Ovary (tissue), 9 donors: ENCODE results near the gene RGS9BP. TPM values are rescaled to one million over a fixed set of nuclear protein-coding genes. Genes with fewer than 3 reads are reported as not detected.

Source experiments
- DNase-seq, 5 donors: peaks; one replicate each; pipeline ENCODE4 v3.0.0-alpha.2; 2019 to 2020
- H3K27ac ChIP-seq, 2 donors: fragments of 200-600 bp; one replicate each; pipeline versions ENCODE4 v1.5.1 to v1.8.0; 2019 to 2022
- H3K27me3 ChIP-seq: fragments of 200-600 bp; one replicate; pipeline ENCODE4 v1.8.0; 2022
- H3K36me3 ChIP-seq: fragments of 200-600 bp; sonication (generic); one replicate; pipeline ENCODE4 v1.5.1; 2019
- H3K4me1 ChIP-seq: one replicate; pipeline ENCODE4 v1.8.1; 2013; ENCODE audit warnings: mild to moderate bottlenecking, moderate library complexity; ENCODE audit not compliant: insufficient read depth
- H3K4me3 ChIP-seq: fragments of 200-600 bp; sonication (generic); one replicate; pipeline ENCODE4 v1.5.1; 2017
- H3K9me3 ChIP-seq, 2 donors: fragments of 200-600 bp in 1 of 2; sonication (generic) in 1 of 2; one replicate each; pipeline versions ENCODE4 v1.5.1 to v1.8.1; 2013 to 2019; ENCODE audit warnings: mild to moderate bottlenecking in 1 of 2, moderate library complexity in 1 of 2
- CTCF ChIP-seq, 3 donors: fragments of 450-650 bp in 2 of 3; fragments of 200-600 bp in 1 of 3; IDR thresholded peaks; one replicate each; pipeline versions ENCODE4 v1.5.1 to v1.8.0; 2016 to 2022; ENCODE audit warnings: antibody characterized with exemption in 3 of 3, mild to moderate bottlenecking in 1 of 3
- EP300 ChIP-seq: sonication (generic); formaldehyde crosslinking; IDR thresholded peaks from one replicate; pipeline ENCODE4 v1.6.1; 2017; ENCODE audit warnings: antibody characterized with exemption
- POLR2A ChIP-seq: fragments of 450-650 bp; IDR thresholded peaks from one replicate; pipeline ENCODE4 v1.6.1; 2017; ENCODE audit warnings: antibody characterized with exemption, mild to moderate bottlenecking, moderate library complexity
- WGBS, 3 donors: extraction: QIAGEN DNeasy Blood & Tissue Kit in 1 of 3; methylation state at CpG; one replicate each; pipeline versions ENCODE4 v1.1.5 to v1.1.7; 2013 to 2017; 5-methylcytosine and 5-hydroxymethylcytosine counted together
- intact Hi-C, 4 donors: fragments of 100-400 bp; cut with DNase I; formaldehyde crosslinking; loops; one replicate each; pipeline versions ENCODE4 v1.11.0 to v1.15.1; 2022 to 2023
- polyA plus RNA-seq, 2 donors: library from polyadenylated mRNA; stranded (reverse); fragments of 200-250 nt in 1 of 2; fragments of 350-450 nt in 1 of 2; fragmentation: Illumina TruSeq in 1 of 2; extraction: RNeasy Lipid Tissue Mini Kit (QIAGEN cat#74804) in 1 of 2; gene quantifications; one replicate each; pipeline ENCODE4 v1.2.3, GENCODE V29; 2013 to 2014
- total RNA-seq, 7 donors: library from RNA; depleted of rRNA in 2 of 7; stranded (reverse); fragments of >200 nt in 2 of 7; fragmentation: NEBNext Ultra II Directional in 3 of 7; extraction: Animal tissue kit (Norgen Biotek cat#: 25700) in 3 of 7; gene quantifications; one replicate each; pipeline versions ENCODE4 v1.1.0 to v1.2.4, GENCODE V29; 2016 to 2023
- donor health status: DM: no; HTN: no; CAD: no; lungs with moderate emphysema.
- donor health status: DM: no; HTN: no; CAD: no.
- donor health status: Bipolar disorder and iron deficiency.
- donor health status: DM: yes; HTN: yes; CAD: no.
- donor health status: DM: no; HTN: no; CAD: no.
- donor health status: DM: yes; HTN: yes; CAD: no.

Gene RGS9BP
- total and polyA plus RNA-seq, 9 donors: 0.06 to 0.31 (median 0.16) TPM; not detected in 5

GRCh38 chr19:32631381-32631780 lies 44.3 kb upstream of the RGS9BP start:
- no peak for TF ChIP-seq EP300
- no peak for TF ChIP-seq POLR2A
- no peak for TF ChIP-seq CTCF (IDR thresholded peaks at IDR 0.05)
- intact Hi-C loops: no loop called here
- Histone ChIP-seq H3K36me3 (no peaks in the 10 kb centered on the region), H3K4me3 (no peak overlapping the region), H3K9me3 (no peaks in the 10 kb centered on the region), H3K27ac (no peak overlapping the region), H3K27me3 (no peaks in the 10 kb centered on the region), H3K4me1 (no peaks in the 10 kb centered on the region)
- DNase-seq: no peak
- WGBS, 3 donors: 91 to 92% (median 91%) methylated on average over 15 of the region's 15 CpGs

GRCh38 chr19:32637480-32637879 lies 38.2 kb upstream of the RGS9BP start:
- H3K36me3 ChIP-seq: no peaks in the 10 kb centered on the region
- no peak for DNase-seq
- H3K9me3 ChIP-seq: no peaks in the 10 kb centered on the region
- no peak overlapping the region for H3K27ac ChIP-seq
- no peaks in the 10 kb centered on the region for H3K4me1 ChIP-seq
- TF ChIP-seq EP300 (no peak), POLR2A (no peak), CTCF (IDR thresholded peaks at IDR 0.05) (no peak)
- no peaks in the 10 kb centered on the region for H3K27me3 ChIP-seq
- 90 to 96% (median 93%) methylated on average over 14 of the region's 14 CpGs for WGBS, 3 donors
- H3K4me3 ChIP-seq: no peak overlapping the region
- intact Hi-C loops: no loop called here

GRCh38 chr19:32638625-32639024 lies 37.0 kb upstream of the RGS9BP start:
- intact Hi-C loops: no loop called here
- Histone ChIP-seq H3K27me3 (no peaks in the 10 kb centered on the region), H3K4me1 (no peaks in the 10 kb centered on the region), H3K36me3 (no peaks in the 10 kb centered on the region), H3K4me3 (no peak overlapping the region), H3K27ac (no peak overlapping the region), H3K9me3 (no peaks in the 10 kb centered on the region)
- 98 to 99% (median 99%) methylated on average over 13 of the region's 13 CpGs for WGBS, 3 donors
- DNase-seq: no peak
- TF ChIP-seq CTCF (IDR thresholded peaks at IDR 0.05): no peak
- no peak for TF ChIP-seq EP300

- Histone ChIP-seq H3K27me3 (no peaks in the 10 kb centered on the region), H3K27ac (no peak overlapping the region), H3K36me3 (no peaks in the 10 kb centered on the region), H3K4me3 (no peak overlapping the region), H3K9me3 (no peaks in the 10 kb centered on the region), H3K4me1 (no peaks in the 10 kb centered on the region)
- TF ChIP-seq CTCF (IDR thresholded peaks at IDR 0.05): no peak
- no peak for TF ChIP-seq EP300
- TF ChIP-seq POLR2A: no peak
- intact Hi-C loops: no loop called here
- no peak for DNase-seq
- WGBS, 3 donors: 85 to 93% (median 90%) methylated on average over 12 of the region's 12 CpGs
Measured at GRCh38 chr19:32642771-32643170, 32.9 kb upstream of the RGS9BP start.

- no peaks in the 10 kb centered on the region for H3K27me3 ChIP-seq
- H3K4me1 ChIP-seq: no peaks in the 10 kb centered on the region
- TF ChIP-seq POLR2A: no peak
- TF ChIP-seq CTCF (IDR thresholded peaks at IDR 0.05): no peak
- no peak for TF ChIP-seq EP300
- DNase-seq: no peak
- no peaks in the 10 kb centered on the region for H3K36me3 ChIP-seq
- H3K27ac ChIP-seq: no peak overlapping the region
- H3K9me3 ChIP-seq: no peaks in the 10 kb centered on the region
- WGBS, 3 donors: 91 to 94% (median 91%) methylated on average over 6 of the region's 6 CpGs
- intact Hi-C loops: no loop called here
- H3K4me3 ChIP-seq: no peak overlapping the region
Measured at GRCh38 chr19:32646556-32646955, 29.1 kb upstream of the RGS9BP start.
